GM23338 (cell line): ENCODE measurements around the gene GTSE1.

Experiments
- EZH2 ChIP-seq: fragments of 200-600 bp; sonication (generic); IDR thresholded peaks from one replicate; pipeline ENCODE4 v1.8.0; 2017; ENCODE audit warnings: antibody characterized with exemption, mild to moderate bottlenecking, low read depth; ENCODE audit not compliant: unreplicated experiment
- POLR2AphosphoS5 ChIP-seq: IDR thresholded peaks from 2 replicates; pipeline ENCODE4 v1.6.1; 2016; ENCODE audit warnings: antibody characterized with exemption, low read depth
- ZNF114 ChIP-seq: fragments of 250-450 bp; sonication (Bioruptor Pico); IDR thresholded peaks from 2 replicates; pipeline ENCODE4 v1.5.0; 2020; ENCODE audit warnings: mild to moderate bottlenecking, moderate library complexity
- ZNF331 ChIP-seq: fragments of 250-450 bp; sonication (Bioruptor Pico); IDR thresholded peaks from 2 replicates; pipeline ENCODE4 v1.5.0; 2020; ENCODE audit warnings: low read depth, mild to moderate bottlenecking, moderate library complexity
- TF ChIP-seq, protein P1 (sequence below), 2 experiments: fragments of 200-600 bp in 1 of 2; sonication (generic) in 1 of 2; conservative IDR thresholded peaks; 2 replicates each; pipeline versions ENCODE4 v1.5.1 to v1.6.1; 2016 to 2017; ENCODE audit warnings: antibody characterized with exemption in 2 of 2, low read depth in 2 of 2, mild to moderate bottlenecking in 2 of 2, moderate library complexity in 1 of 2
- TF ChIP-seq, protein P2 (sequence below): IDR thresholded peaks from 2 replicates; pipeline ENCODE4 v1.6.1; 2016; ENCODE audit warnings: antibody characterized with exemption

GRCh38 chr22:46377525-46378425 is 81.1 kb downstream of the GTSE1 start:
- TF ChIP-seq, protein P1, sequence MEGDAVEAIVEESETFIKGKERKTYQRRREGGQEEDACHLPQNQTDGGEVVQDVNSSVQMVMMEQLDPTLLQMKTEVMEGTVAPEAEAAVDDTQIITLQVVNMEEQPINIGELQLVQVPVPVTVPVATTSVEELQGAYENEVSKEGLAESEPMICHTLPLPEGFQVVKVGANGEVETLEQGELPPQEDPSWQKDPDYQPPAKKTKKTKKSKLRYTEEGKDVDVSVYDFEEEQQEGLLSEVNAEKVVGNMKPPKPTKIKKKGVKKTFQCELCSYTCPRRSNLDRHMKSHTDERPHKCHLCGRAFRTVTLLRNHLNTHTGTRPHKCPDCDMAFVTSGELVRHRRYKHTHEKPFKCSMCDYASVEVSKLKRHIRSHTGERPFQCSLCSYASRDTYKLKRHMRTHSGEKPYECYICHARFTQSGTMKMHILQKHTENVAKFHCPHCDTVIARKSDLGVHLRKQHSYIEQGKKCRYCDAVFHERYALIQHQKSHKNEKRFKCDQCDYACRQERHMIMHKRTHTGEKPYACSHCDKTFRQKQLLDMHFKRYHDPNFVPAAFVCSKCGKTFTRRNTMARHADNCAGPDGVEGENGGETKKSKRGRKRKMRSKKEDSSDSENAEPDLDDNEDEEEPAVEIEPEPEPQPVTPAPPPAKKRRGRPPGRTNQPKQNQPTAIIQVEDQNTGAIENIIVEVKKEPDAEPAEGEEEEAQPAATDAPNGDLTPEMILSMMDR (conservative IDR thresholded peaks at IDR 0.05; ENCODE audit: low read depth in 2 of 2), result no peak
- TF ChIP-seq, protein P2, sequence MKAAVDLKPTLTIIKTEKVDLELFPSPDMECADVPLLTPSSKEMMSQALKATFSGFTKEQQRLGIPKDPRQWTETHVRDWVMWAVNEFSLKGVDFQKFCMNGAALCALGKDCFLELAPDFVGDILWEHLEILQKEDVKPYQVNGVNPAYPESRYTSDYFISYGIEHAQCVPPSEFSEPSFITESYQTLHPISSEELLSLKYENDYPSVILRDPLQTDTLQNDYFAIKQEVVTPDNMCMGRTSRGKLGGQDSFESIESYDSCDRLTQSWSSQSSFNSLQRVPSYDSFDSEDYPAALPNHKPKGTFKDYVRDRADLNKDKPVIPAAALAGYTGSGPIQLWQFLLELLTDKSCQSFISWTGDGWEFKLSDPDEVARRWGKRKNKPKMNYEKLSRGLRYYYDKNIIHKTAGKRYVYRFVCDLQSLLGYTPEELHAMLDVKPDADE, result no peak
- no peak for TF ChIP-seq POLR2AphosphoS5
- no peak for TF ChIP-seq ZNF114 (CRISPR knock-in tag)
- no peak for TF ChIP-seq EZH2
- no peak for TF ChIP-seq ZNF331 (CRISPR knock-in tag)
